ENCODE results near the gene PTGES3. TPM values are rescaled to one million over a fixed set of nuclear protein-coding genes. Genes with fewer than 3 reads are reported as not detected.
A peak's percentile ranks its signal among the peaks of the same experiment; 100 is the strongest.

The PTGES3 gene
- total RNA-seq, 2 experiments from 2014 or later, result 355 to 356 TPM

- H3K9me3 Mint-ChIP-seq, result no peaks in the 10 kb centered on the region
- peak; percentile 50 for DNase-seq
- peak overlapping the region; percentile 82 for H3K4me3 Mint-ChIP-seq
- intact Hi-C loops (cut with micrococcal nuclease), result loop anchor here (5.0 to 10.0 kb wide), 3 partner anchors 317 to 590 kb away; partner anchors contain the start of genes CNPY2, RPL41, RPS26 and ZC3H10
- H3K4me1 Mint-ChIP-seq (ENCODE audit: low read depth), result peaks cover 60% of the 10 kb centered on the region
- ChIA-PET POLR2A (interaction anchor here (0.5 to 3.8 kb wide), 3 partner anchors 11 to 51 kb away, joined by 3 to 59 read pairs (median 7); partner anchors contain the start of genes ATP5F1B and PTGES3), CTCF (interaction anchor here (0.7 to 3.2 kb wide), 4 partner anchors 11 to 531 kb away, joined by 5 to 39 read pairs (median 20); partner anchors contain the start of gene ATP5F1B)
- H3K36me3 Mint-ChIP-seq, result peaks cover 25% of the 10 kb centered on the region
- H3K27ac Mint-ChIP-seq, result peak overlapping the region; percentile 84
- no peaks in the 10 kb centered on the region for H3K27me3 Mint-ChIP-seq
Observed at GRCh38 chr12:56634242-56634836, 53.7 kb downstream of the PTGES3 start.

- Mint-ChIP-seq H3K9me3 (no peaks in the 10 kb centered on the region), H3K4me3 (peak overlapping the region; percentile 82), H3K36me3 (peaks cover 22% of the 10 kb centered on the region), H3K27me3 (no peaks in the 10 kb centered on the region), H3K27ac (peak overlapping the region; percentile 84), H3K4me1 (ENCODE audit: low read depth) (peaks cover 62% of the 10 kb centered on the region)
- ChIA-PET POLR2A (interaction anchor here (0.5 to 3.8 kb wide), 3 partner anchors 12 to 52 kb away, joined by 3 to 59 read pairs (median 7); partner anchors contain the start of genes ATP5F1B and PTGES3), CTCF (interaction anchor here (0.7 kb wide), 1 partner anchor 530 kb away, joined by 5 read pairs; no protein-coding TSS in a partner anchor)
- no peak for DNase-seq
- intact Hi-C loops (cut with micrococcal nuclease), result loop anchor here (5.0 to 10.0 kb wide), 3 partner anchors 316 to 589 kb away; partner anchors contain the start of genes CNPY2, RPL41, RPS26 and ZC3H10
Observed at GRCh38 chr12:56633468-56634241, 54.4 kb downstream of the PTGES3 start.

- no peaks in the 10 kb centered on the region for H3K9me3 Mint-ChIP-seq
- no peaks in the 10 kb centered on the region for H3K27me3 Mint-ChIP-seq
- CTCF ChIA-PET, result no interaction called here
- peak overlapping the region; percentile 82 for H3K4me3 Mint-ChIP-seq
- POLR2A ChIA-PET, result interaction anchor here (0.7 kb wide), 1 partner anchor 55 kb away, joined by 3 read pairs; the partner anchor contains the start of gene PTGES3
- H3K27ac Mint-ChIP-seq, result peak overlapping the region; percentile 67
- intact Hi-C loops (cut with micrococcal nuclease), result loop anchor here (5.0 to 10.0 kb wide), 3 partner anchors 316 to 588 kb away; partner anchors contain the start of genes CNPY2, RPL41, RPS26 and ZC3H10
- peaks cover 68% of the 10 kb centered on the region for H3K4me1 Mint-ChIP-seq (ENCODE audit: low read depth)
- no peak for DNase-seq
- peaks cover 18% of the 10 kb centered on the region for H3K36me3 Mint-ChIP-seq
Observed at GRCh38 chr12:56632701-56633467, 55.2 kb downstream of the PTGES3 start.

- Mint-ChIP-seq H3K27me3 (no peaks in the 10 kb centered on the region), H3K4me1 (ENCODE audit: low read depth) (peaks cover 64% of the 10 kb centered on the region), H3K4me3 (peak overlapping the region; percentile 34), H3K9me3 (no peaks in the 10 kb centered on the region), H3K36me3 (peaks cover 11% of the 10 kb centered on the region), H3K27ac (peak overlapping the region; percentile 67)
- intact Hi-C loops (cut with micrococcal nuclease), result loop anchor here (5.0 to 10.0 kb wide), 3 partner anchors 315 to 587 kb away; partner anchors contain the start of genes CNPY2, RPL41, RPS26 and ZC3H10
- POLR2A ChIA-PET, result interaction anchor here (0.6 to 0.7 kb wide), 2 partner anchors 32 to 56 kb away, joined by 3 read pairs; partner anchors contain the start of gene PTGES3
- CTCF ChIA-PET, result no interaction called here
- peak; percentile 74 for DNase-seq
Observed at GRCh38 chr12:56631790-56632700, 56.0 kb downstream of the PTGES3 start.

- peaks cover 71% of the 10 kb centered on the region for H3K4me1 Mint-ChIP-seq (ENCODE audit: low read depth)
- POLR2A ChIA-PET, result interaction anchor here (0.6 to 4.0 kb wide), 6 partner anchors 9 to 96 kb away, joined by 3 to 27 read pairs (median 7); partner anchors contain the start of genes ATP5F1B, NACA and PTGES3
- H3K27me3 Mint-ChIP-seq, result no peaks in the 10 kb centered on the region
- peak within 1 kb of the TSS; percentile 93 for H3K27ac Mint-ChIP-seq
- intact Hi-C loops (cut with micrococcal nuclease), result loop anchor here (5.0 to 10.0 kb wide), 3 partner anchors 313 to 585 kb away; partner anchors contain the start of genes CNPY2, RPL41, RPS26 and ZC3H10
- peak within 1 kb of the TSS; percentile 93 for H3K4me3 Mint-ChIP-seq
- H3K36me3 Mint-ChIP-seq, result peaks cover 16% of the 10 kb centered on the region
- DNase-seq, result peak; percentile 92
- H3K9me3 Mint-ChIP-seq, result no peaks in the 10 kb centered on the region
- CTCF ChIA-PET, result interaction anchor here (2.3 kb wide), 1 partner anchor 54 kb away, joined by 8 read pairs; no protein-coding TSS in a partner anchor
Observed at GRCh38 chr12:56630180-56630632, 57.9 kb downstream of the PTGES3 start, which contains the start of gene BAZ2A. TSS of gene BAZ2A (minus strand) at chr12:56630326. CDS start at chr12:56617530, 12,796 bp downstream.

- peaks cover 74% of the 10 kb centered on the region for H3K4me1 Mint-ChIP-seq (ENCODE audit: low read depth)
- no peaks in the 10 kb centered on the region for H3K9me3 Mint-ChIP-seq
- H3K4me3 Mint-ChIP-seq, result peak overlapping the region; percentile 93
- ChIA-PET CTCF (interaction anchor here (0.6 to 2.3 kb wide), 9 partner anchors 10 to 600 kb away, joined by 3 to 8 read pairs (median 4); partner anchors contain the start of genes ATP5F1B, MYL6B and SHMT2), POLR2A (interaction anchor here (0.9 to 4.0 kb wide), 7 partner anchors 9 to 372 kb away, joined by 3 to 27 read pairs (median 7); partner anchors contain the start of genes ATP5F1B, NACA and PTGES3)
- H3K36me3 Mint-ChIP-seq, result peaks cover 16% of the 10 kb centered on the region
- peak; percentile 62 for DNase-seq
- no peaks in the 10 kb centered on the region for H3K27me3 Mint-ChIP-seq
- H3K27ac Mint-ChIP-seq, result peak overlapping the region; percentile 93
- intact Hi-C loops (cut with micrococcal nuclease), result loop anchor here (5.0 to 10.0 kb wide), 3 partner anchors 312 to 585 kb away; partner anchors contain the start of genes CNPY2, RPL41, RPS26 and ZC3H10
Observed at GRCh38 chr12:56629459-56630179, 58.5 kb downstream of the PTGES3 start.

GRCh38 chr12:56628671-56629458, 59.2 kb downstream of the PTGES3 start:
- Mint-ChIP-seq H3K4me1 (ENCODE audit: low read depth) (peaks cover 76% of the 10 kb centered on the region), H3K27ac (peak overlapping the region; percentile 93), H3K36me3 (peaks cover 19% of the 10 kb centered on the region), H3K27me3 (no peaks in the 10 kb centered on the region), H3K9me3 (no peaks in the 10 kb centered on the region), H3K4me3 (peak overlapping the region; percentile 93)
- intact Hi-C loops (cut with micrococcal nuclease), result loop anchor here (1.0 kb wide), 1 partner anchor 7 kb away; no protein-coding TSS in a partner anchor
- ChIA-PET POLR2A (interaction anchor here (0.6 to 4.0 kb wide), 12 partner anchors 8 to 1143 kb away, joined by 3 to 27 read pairs (median 4); partner anchors contain the start of genes ATP5F1B, EEF1AKMT3, METTL1 and NACA), CTCF (interaction anchor here (0.6 to 2.3 kb wide), 14 partner anchors 8 to 600 kb away, joined by 3 to 13 read pairs (median 4); partner anchors contain the start of genes ATP5F1B, MYL6B and SHMT2)
- peak; percentile 79 for DNase-seq

- no peaks in the 10 kb centered on the region for H3K9me3 Mint-ChIP-seq
- peaks cover 69% of the 10 kb centered on the region for H3K4me1 Mint-ChIP-seq (ENCODE audit: low read depth)
- intact Hi-C loops (cut with micrococcal nuclease), result no loop called here
- no peak for DNase-seq
- no peak overlapping the region for H3K4me3 Mint-ChIP-seq
- H3K27me3 Mint-ChIP-seq, result no peaks in the 10 kb centered on the region
- CTCF ChIA-PET, result interaction anchor here (1.2 to 1.6 kb wide), 2 partner anchors 10 to 25 kb away, joined by 4 to 6 read pairs; no protein-coding TSS in a partner anchor
- POLR2A ChIA-PET, result interaction anchor here (1.0 kb wide), 1 partner anchor 10 kb away, joined by 3 read pairs; no protein-coding TSS in a partner anchor
- peaks cover 24% of the 10 kb centered on the region for H3K36me3 Mint-ChIP-seq
- H3K27ac Mint-ChIP-seq, result peak overlapping the region; percentile 68
Observed at GRCh38 chr12:56626701-56627100, 61.4 kb downstream of the PTGES3 start.

GRCh38 chr12:56622535-56622934, 65.5 kb downstream of the PTGES3 start:
- Mint-ChIP-seq H3K4me1 (ENCODE audit: low read depth) (peaks cover 58% of the 10 kb centered on the region), H3K36me3 (peaks cover 26% of the 10 kb centered on the region), H3K27ac (no peak overlapping the region), H3K27me3 (no peaks in the 10 kb centered on the region), H3K4me3 (no peak overlapping the region), H3K9me3 (no peaks in the 10 kb centered on the region)
- CTCF ChIA-PET, result interaction anchor here (0.6 to 3.8 kb wide), 2 partner anchors 14 to 49 kb away, joined by 4 to 28 read pairs; no protein-coding TSS in a partner anchor
- intact Hi-C loops (cut with micrococcal nuclease), result no loop called here
- POLR2A ChIA-PET, result no interaction called here
- DNase-seq, result no peak
